Neural cell (in vitro differentiated cells): ENCODE measurements around the gene LDLR. TPM values are rescaled to one million over a fixed set of nuclear protein-coding genes. Genes with fewer than 3 reads are reported as not detected.

Source experiments
- H2AFZ ChIP-seq: fragments of 200-600, 300-800 bp; sonication (generic), shearing (Covaris generic); 2 replicates; pipeline ENCODE4 v1.6.0; 2014; ENCODE audit warnings: low read depth, mild to moderate bottlenecking, antibody characterized with exemption, low read length, moderate library complexity
- H3F3A ChIP-seq: fragments of 200-600 bp; shearing (Covaris generic); 2 replicates; pipeline ENCODE4 v1.6.1; 2016; ENCODE audit warnings: mild to moderate bottlenecking, moderate library complexity, mixed read lengths, antibody characterized with exemption, low read length; ENCODE audit not compliant: insufficient read depth, poor library complexity, severe bottlenecking
- H3K27ac ChIP-seq: fragments of 200-600, 300-800 bp; sonication (generic), shearing (Covaris generic); 2 replicates; pipeline ENCODE4 v1.5.1; 2014; ENCODE audit warnings: mild to moderate bottlenecking, low read length, moderate library complexity
- H3K27me3 ChIP-seq: fragments of 300-800, 200-600 bp; sonication (generic), shearing (Covaris generic); 2 replicates; pipeline ENCODE4 v1.6.0; 2014; ENCODE audit warnings: mild to moderate bottlenecking, low read depth, low read length, moderate library complexity; ENCODE audit not compliant: insufficient read depth
- H3K36me3 ChIP-seq: fragments of 300-800, 200-600 bp; sonication (generic), shearing (Covaris generic); 2 replicates; pipeline ENCODE4 v1.5.1; 2014; ENCODE audit warnings: mild to moderate bottlenecking, antibody characterized with exemption, low read length, moderate library complexity; ENCODE audit not compliant: insufficient read depth
- H3K4me2 ChIP-seq: fragments of 300-800, 200-600 bp; sonication (generic), shearing (Covaris generic); 2 replicates; pipeline ENCODE4 v1.6.0; 2014; ENCODE audit warnings: mild to moderate bottlenecking, low read length
- H3K4me3 ChIP-seq: fragments of 300-800, 200-600 bp; sonication (generic), shearing (Covaris generic); 2 replicates; pipeline ENCODE4 v1.5.1; 2014; ENCODE audit warnings: mild to moderate bottlenecking, low read length, moderate library complexity
- H3K79me2 ChIP-seq: fragments of 200-600 bp; shearing (Covaris generic); replicated peaks from 2 replicates; pipeline ENCODE4 v1.6.0; 2014; ENCODE audit warnings: mild to moderate bottlenecking, low read length, moderate library complexity; ENCODE audit not compliant: insufficient read depth
- H3K9ac ChIP-seq: fragments of 300-800, 200-600 bp; sonication (generic), shearing (Covaris generic); 2 replicates; pipeline ENCODE4 v1.6.1; 2016; ENCODE audit warnings: mild to moderate bottlenecking, low read length, mixed read lengths
- H3K9me2 ChIP-seq: fragments of 200-600 bp; shearing (Covaris generic); 2 replicates; pipeline ENCODE4 v1.6.1; 2016; ENCODE audit warnings: mild to moderate bottlenecking, low read length, mixed read lengths; ENCODE audit not compliant: insufficient read depth
- H3K9me3 ChIP-seq: fragments of 200-600, 300-800 bp; sonication (generic), shearing (Covaris generic); 2 replicates; pipeline ENCODE4 v1.6.1; 2016; ENCODE audit warnings: mild to moderate bottlenecking, mixed run types, low read length, moderate library complexity, mixed read lengths
- H4K20me1 ChIP-seq: fragments of 200-600 bp; shearing (Covaris generic); 2 replicates; pipeline ENCODE4 v1.6.1; 2016; ENCODE audit warnings: mild to moderate bottlenecking, mixed run types; ENCODE audit not compliant: insufficient read depth
- EP300 ChIP-seq: fragments of 450-650 bp; conservative IDR thresholded peaks from 2 replicates; pipeline ENCODE4 v1.6.1; 2014; ENCODE audit warnings: antibody characterized with exemption, mild to moderate bottlenecking, moderate library complexity; ENCODE audit not compliant: poor library complexity, severe bottlenecking
- EZH2 ChIP-seq: fragments of 200-600, 300-800 bp; shearing (Covaris generic), sonication (generic); IDR thresholded peaks from 2 replicates; pipeline ENCODE4 v1.6.1; 2014; ENCODE audit warnings: antibody characterized with exemption, low read length, borderline replicate concordance, mild to moderate bottlenecking; ENCODE audit not compliant: insufficient read depth, poor library complexity, severe bottlenecking
- POLR2AphosphoS5 ChIP-seq: IDR thresholded peaks from 2 replicates; pipeline ENCODE4 v1.6.1; 2012
- RAD21 ChIP-seq: fragments of 450-650 bp; conservative IDR thresholded peaks from 2 replicates; pipeline ENCODE4 v1.6.1; 2014; ENCODE audit warnings: antibody characterized with exemption, mild to moderate bottlenecking, moderate library complexity
- SMC3 ChIP-seq: fragments of 450-650 bp; conservative IDR thresholded peaks from 2 replicates; pipeline ENCODE4 v1.6.1; 2014; ENCODE audit warnings: antibody characterized with exemption, mild to moderate bottlenecking, moderate library complexity; ENCODE audit not compliant: poor library complexity
- TAF1 ChIP-seq: IDR thresholded peaks from 2 replicates; pipeline ENCODE4 v1.6.1; 2012; ENCODE audit warnings: low read depth
- polyA plus RNA-seq: library from polyadenylated mRNA; depleted of rRNA; stranded (reverse); fragments of >200 nt; gene quantifications from 2 replicates; pipeline ENCODE4 v1.2.3, GENCODE V29; 2014
- TF ChIP-seq, protein P1 (sequence below): IDR thresholded peaks from 2 replicates; pipeline ENCODE4 v1.6.1; 2012; ENCODE audit warnings: borderline replicate concordance
- TF ChIP-seq, protein P2 (sequence below): fragments of 450-650 bp; IDR thresholded peaks from 2 replicates; pipeline ENCODE4 v1.5.1; 2014; ENCODE audit warnings: antibody characterized with exemption, mild to moderate bottlenecking, moderate library complexity; ENCODE audit not compliant: poor library complexity, severe bottlenecking

Gene LDLR
- polyA plus RNA-seq, 1 donor from 2014 or later = 23.2 TPM

DNA sequence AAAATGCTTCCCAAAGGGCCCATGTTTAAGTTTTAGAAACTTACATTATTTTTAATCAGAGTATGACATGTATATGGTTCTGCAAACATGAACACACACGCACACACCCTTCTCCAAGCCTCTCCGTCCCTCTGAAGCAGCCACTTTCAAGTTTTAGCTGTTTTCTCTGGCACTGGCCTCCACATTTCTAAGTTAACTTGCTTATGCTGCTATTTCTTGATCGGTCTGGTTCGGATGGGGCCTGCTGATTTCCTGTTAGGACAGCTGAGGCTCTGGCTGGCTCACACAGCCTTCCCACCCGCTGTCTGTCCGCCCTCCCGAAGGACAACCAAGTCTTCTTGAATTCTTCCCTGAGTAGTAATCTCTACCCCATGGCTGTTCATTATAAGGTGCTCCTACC lies 61.9 kb downstream of the LDLR start:
- no peak overlapping the region for H2AFZ ChIP-seq
- no peaks in the 10 kb centered on the region for H4K20me1 ChIP-seq
- peaks cover 4% of the 10 kb centered on the region for H3K79me2 ChIP-seq
- no peaks in the 10 kb centered on the region for H3F3A ChIP-seq
- H3K9me3 ChIP-seq = no peaks in the 10 kb centered on the region
- H3K9me2 ChIP-seq = no peaks in the 10 kb centered on the region
- no peak overlapping the region for H3K4me2 ChIP-seq
- no peak overlapping the region for H3K27ac ChIP-seq
- TF ChIP-seq EP300 = no peak
- H3K27me3 ChIP-seq = no peaks in the 10 kb centered on the region
- H3K36me3 ChIP-seq = no peaks in the 10 kb centered on the region
- no peak overlapping the region for H3K4me3 ChIP-seq
- H3K9ac ChIP-seq = no peak overlapping the region

DNA sequence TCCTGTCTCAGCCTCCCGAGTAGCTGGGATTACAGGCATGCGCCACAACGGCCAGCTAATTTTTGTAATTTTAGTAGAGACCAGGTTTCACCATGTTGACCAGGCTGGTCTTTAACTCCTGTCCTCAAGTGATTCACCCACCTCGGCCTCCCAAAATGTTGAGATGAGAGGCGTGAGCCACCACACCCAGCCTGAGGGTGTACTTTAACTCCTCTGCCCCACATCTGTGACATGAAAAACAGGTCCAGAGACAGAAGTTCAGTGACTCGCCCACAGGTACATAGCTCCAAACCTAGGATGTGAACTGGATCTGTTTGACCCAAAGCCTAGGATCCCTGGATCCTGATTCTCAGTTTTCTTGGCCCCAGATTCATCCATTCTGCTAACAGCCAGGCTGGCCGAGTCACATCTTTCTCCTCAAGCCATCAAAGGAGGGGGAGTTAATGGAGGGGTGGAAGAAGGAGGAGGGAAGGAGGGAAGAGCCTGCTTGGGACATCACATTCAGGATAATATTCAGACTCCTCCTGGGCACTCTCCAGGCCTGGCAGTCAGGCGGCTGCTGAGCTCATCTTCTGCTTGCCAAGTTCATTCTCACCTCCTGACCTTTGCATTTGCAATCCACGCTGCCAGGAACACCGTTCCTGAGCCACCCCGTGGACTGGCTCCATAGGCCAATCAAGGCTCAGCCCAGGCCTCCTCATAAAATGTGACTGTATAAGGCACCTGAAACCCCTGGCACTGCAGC lies 63.2 kb downstream of the LDLR start:
- Histone ChIP-seq H3K9ac (no peak overlapping the region), H3F3A (no peaks in the 10 kb centered on the region), H3K79me2 (peaks cover 4% of the 10 kb centered on the region), H3K9me3 (no peaks in the 10 kb centered on the region), H3K9me2 (no peaks in the 10 kb centered on the region), H3K27me3 (no peaks in the 10 kb centered on the region), H3K4me2 (no peak overlapping the region), H3K27ac (no peak overlapping the region), H3K4me3 (no peak overlapping the region), H2AFZ (no peak overlapping the region), H3K36me3 (no peaks in the 10 kb centered on the region), H4K20me1 (no peaks in the 10 kb centered on the region)
- TF ChIP-seq, protein P1, sequence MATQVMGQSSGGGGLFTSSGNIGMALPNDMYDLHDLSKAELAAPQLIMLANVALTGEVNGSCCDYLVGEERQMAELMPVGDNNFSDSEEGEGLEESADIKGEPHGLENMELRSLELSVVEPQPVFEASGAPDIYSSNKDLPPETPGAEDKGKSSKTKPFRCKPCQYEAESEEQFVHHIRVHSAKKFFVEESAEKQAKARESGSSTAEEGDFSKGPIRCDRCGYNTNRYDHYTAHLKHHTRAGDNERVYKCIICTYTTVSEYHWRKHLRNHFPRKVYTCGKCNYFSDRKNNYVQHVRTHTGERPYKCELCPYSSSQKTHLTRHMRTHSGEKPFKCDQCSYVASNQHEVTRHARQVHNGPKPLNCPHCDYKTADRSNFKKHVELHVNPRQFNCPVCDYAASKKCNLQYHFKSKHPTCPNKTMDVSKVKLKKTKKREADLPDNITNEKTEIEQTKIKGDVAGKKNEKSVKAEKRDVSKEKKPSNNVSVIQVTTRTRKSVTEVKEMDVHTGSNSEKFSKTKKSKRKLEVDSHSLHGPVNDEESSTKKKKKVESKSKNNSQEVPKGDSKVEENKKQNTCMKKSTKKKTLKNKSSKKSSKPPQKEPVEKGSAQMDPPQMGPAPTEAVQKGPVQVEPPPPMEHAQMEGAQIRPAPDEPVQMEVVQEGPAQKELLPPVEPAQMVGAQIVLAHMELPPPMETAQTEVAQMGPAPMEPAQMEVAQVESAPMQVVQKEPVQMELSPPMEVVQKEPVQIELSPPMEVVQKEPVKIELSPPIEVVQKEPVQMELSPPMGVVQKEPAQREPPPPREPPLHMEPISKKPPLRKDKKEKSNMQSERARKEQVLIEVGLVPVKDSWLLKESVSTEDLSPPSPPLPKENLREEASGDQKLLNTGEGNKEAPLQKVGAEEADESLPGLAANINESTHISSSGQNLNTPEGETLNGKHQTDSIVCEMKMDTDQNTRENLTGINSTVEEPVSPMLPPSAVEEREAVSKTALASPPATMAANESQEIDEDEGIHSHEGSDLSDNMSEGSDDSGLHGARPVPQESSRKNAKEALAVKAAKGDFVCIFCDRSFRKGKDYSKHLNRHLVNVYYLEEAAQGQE = no peak
- TF ChIP-seq RAD21 (no peak), TAF1 (no peak), SMC3 (no peak)

DNA sequence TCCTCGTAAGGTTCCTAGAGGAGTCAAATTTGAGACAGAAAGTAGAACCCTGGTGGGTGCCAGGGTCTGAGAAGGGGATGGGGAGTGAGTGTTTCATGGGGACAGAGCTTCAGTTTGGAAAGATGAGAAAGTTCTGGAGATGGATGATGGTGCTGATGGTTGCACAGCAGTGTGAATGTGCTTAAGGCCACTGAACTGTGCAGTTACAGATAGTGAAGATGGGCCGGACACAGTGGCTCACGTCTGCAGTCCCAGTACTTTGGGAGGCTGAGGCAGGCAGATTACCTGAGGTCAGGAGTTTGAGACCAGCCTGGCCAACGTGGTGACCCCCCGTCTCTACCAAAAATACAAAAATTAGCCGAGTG lies 65.4 kb downstream of the LDLR start:
- no peak overlapping the region for H3K27ac ChIP-seq
- H3F3A ChIP-seq = no peaks in the 10 kb centered on the region
- no peaks in the 10 kb centered on the region for H3K9me3 ChIP-seq
- peaks cover 4% of the 10 kb centered on the region for H3K79me2 ChIP-seq
- no peak overlapping the region for H3K4me2 ChIP-seq
- TF ChIP-seq EP300 = no peak
- TF ChIP-seq, protein P2, sequence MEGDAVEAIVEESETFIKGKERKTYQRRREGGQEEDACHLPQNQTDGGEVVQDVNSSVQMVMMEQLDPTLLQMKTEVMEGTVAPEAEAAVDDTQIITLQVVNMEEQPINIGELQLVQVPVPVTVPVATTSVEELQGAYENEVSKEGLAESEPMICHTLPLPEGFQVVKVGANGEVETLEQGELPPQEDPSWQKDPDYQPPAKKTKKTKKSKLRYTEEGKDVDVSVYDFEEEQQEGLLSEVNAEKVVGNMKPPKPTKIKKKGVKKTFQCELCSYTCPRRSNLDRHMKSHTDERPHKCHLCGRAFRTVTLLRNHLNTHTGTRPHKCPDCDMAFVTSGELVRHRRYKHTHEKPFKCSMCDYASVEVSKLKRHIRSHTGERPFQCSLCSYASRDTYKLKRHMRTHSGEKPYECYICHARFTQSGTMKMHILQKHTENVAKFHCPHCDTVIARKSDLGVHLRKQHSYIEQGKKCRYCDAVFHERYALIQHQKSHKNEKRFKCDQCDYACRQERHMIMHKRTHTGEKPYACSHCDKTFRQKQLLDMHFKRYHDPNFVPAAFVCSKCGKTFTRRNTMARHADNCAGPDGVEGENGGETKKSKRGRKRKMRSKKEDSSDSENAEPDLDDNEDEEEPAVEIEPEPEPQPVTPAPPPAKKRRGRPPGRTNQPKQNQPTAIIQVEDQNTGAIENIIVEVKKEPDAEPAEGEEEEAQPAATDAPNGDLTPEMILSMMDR = no peak
- no peak for TF ChIP-seq POLR2AphosphoS5
- no peak for TF ChIP-seq TAF1
- TF ChIP-seq EZH2 = no peak
- TF ChIP-seq SMC3 = no peak
- TF ChIP-seq RAD21 = no peak
- TF ChIP-seq, protein P1 = no peak
- no peak overlapping the region for H3K4me3 ChIP-seq
- H3K9ac ChIP-seq = no peak overlapping the region
- no peak overlapping the region for H2AFZ ChIP-seq
- H4K20me1 ChIP-seq = no peaks in the 10 kb centered on the region
- H3K36me3 ChIP-seq = no peaks in the 10 kb centered on the region
- H3K27me3 ChIP-seq = no peaks in the 10 kb centered on the region
- no peaks in the 10 kb centered on the region for H3K9me2 ChIP-seq
